Heart left ventricle (tissue), 13 donors: ENCODE measurements around the gene SEC61A1.

ENCODE experiments used
- POLR2A ChIP-seq, 2 donors: fragments of 450-650 bp; IDR thresholded peaks; one replicate each; pipeline ENCODE4 v1.6.1; 2017; ENCODE audit warnings: antibody characterized with exemption in 2 of 2, mild to moderate bottlenecking in 2 of 2, moderate library complexity in 2 of 2
- TF ChIP-seq, protein P1 (sequence below), 12 donors: fragments of 200-600 bp; sonication (generic) in 4 of 12; IDR thresholded peaks; one replicate each; pipeline versions ENCODE4 v1.5.0 to v1.8.0; 2018 to 2022; ENCODE audit warnings: antibody characterized with exemption in 12 of 12, mild to moderate bottlenecking in 5 of 12
- donor health status: ischemic (EF 13 %, LVEDD 7.1; RV severe dilation, severe dysfunction).
- donor health status: DM: no; HTN: yes; CAD: no.
- donor health status: DM: no; HTN: no; CAD: no.
- donor health status: ischemic (EF 25% LVEDD 6.9; RV normal size, moderate dysfunction).
- donor health status: ischemic (EF 25% LVEDD 5.7; RV mildly dilated, moderate dysfunction).
- donor health status: ischemic (EF 35%, LVEDD 5.7; RV mildly dilated, moderate dysfunction).
- donor health status: nonischemic (EF 11% LVEDD 7.7; RV severe dilation, severe dysfunction).
- donor health status: DM: yes; HTN: yes; CAD: no.
- donor health status: PGD.
- donor health status: ischemic (EF 29% LVEDD 5.4; RV normal size, mild dysfunction).
- donor health status: nonischemic (EF 23%, LVEDD 6.1; RV moderate dilation, normal function).

DNA sequence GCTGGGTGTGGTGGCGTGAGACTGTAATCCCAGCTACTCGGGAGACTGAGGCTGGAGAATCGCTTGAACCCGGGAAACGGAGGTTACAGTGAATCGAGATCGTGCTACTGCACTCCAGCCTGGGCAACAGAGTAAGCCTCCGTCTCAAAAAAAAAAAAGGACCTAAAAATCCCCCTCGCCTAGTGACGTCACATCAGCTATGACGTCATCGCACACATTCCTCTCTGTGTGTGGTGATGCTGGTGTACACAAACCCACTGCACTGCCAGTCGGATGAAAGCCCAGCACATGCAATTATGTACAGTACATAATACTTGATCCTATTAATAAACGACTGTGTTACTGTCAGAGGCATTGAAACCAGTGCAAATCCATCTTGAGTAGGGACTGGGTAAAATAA is 40.2 kb upstream of the SEC61A1 start:
- no peak for TF ChIP-seq POLR2A (IDR thresholded peaks at IDR 0.05)
- TF ChIP-seq, protein P1, sequence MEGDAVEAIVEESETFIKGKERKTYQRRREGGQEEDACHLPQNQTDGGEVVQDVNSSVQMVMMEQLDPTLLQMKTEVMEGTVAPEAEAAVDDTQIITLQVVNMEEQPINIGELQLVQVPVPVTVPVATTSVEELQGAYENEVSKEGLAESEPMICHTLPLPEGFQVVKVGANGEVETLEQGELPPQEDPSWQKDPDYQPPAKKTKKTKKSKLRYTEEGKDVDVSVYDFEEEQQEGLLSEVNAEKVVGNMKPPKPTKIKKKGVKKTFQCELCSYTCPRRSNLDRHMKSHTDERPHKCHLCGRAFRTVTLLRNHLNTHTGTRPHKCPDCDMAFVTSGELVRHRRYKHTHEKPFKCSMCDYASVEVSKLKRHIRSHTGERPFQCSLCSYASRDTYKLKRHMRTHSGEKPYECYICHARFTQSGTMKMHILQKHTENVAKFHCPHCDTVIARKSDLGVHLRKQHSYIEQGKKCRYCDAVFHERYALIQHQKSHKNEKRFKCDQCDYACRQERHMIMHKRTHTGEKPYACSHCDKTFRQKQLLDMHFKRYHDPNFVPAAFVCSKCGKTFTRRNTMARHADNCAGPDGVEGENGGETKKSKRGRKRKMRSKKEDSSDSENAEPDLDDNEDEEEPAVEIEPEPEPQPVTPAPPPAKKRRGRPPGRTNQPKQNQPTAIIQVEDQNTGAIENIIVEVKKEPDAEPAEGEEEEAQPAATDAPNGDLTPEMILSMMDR (IDR thresholded peaks at IDR 0.05), result no peak
